SU-DHL-6 (cell line): Measurements from ENCODE around the gene AMHR2.

Experiments
- EZH2phosphoT487 ChIP-seq: fragments of 200-600 bp; sonication (generic), shearing (Covaris generic); conservative IDR thresholded peaks from 2 replicates; pipeline ENCODE4 v1.6.1; 2018; ENCODE audit warnings: mild to moderate bottlenecking, antibody characterized with exemption, low read length, moderate library complexity, mixed read lengths
- TF ChIP-seq, protein P1 (sequence below): fragments of 200-600 bp; sonication (generic); IDR thresholded peaks from one replicate; pipeline ENCODE4 v1.5.1; 2017; ENCODE audit warnings: antibody characterized with exemption, mild to moderate bottlenecking, low read length, moderate library complexity; ENCODE audit not compliant: insufficient read depth, poor library complexity, severe bottlenecking

DNA sequence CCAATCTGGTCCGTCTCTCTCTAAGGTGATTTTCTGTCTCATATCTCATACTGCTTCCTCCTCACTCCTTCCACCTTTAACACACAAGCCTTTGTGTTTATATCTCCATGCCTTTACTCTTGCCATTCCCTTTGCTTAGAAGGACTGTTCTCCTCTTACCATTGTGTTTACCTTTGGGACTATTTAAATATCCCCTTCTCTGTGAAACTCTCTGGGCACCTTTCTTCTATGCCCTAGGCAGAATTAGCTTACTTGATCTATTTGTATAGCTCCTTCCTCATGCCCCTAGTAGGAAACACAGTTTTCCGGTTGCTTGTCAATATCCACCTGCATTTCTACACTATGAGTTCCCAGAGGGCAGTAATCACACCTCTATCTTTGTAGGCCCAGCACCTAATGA lies 3.9 kb upstream of the AMHR2 start:
- TF ChIP-seq, protein P1, sequence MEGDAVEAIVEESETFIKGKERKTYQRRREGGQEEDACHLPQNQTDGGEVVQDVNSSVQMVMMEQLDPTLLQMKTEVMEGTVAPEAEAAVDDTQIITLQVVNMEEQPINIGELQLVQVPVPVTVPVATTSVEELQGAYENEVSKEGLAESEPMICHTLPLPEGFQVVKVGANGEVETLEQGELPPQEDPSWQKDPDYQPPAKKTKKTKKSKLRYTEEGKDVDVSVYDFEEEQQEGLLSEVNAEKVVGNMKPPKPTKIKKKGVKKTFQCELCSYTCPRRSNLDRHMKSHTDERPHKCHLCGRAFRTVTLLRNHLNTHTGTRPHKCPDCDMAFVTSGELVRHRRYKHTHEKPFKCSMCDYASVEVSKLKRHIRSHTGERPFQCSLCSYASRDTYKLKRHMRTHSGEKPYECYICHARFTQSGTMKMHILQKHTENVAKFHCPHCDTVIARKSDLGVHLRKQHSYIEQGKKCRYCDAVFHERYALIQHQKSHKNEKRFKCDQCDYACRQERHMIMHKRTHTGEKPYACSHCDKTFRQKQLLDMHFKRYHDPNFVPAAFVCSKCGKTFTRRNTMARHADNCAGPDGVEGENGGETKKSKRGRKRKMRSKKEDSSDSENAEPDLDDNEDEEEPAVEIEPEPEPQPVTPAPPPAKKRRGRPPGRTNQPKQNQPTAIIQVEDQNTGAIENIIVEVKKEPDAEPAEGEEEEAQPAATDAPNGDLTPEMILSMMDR = no peak
- TF ChIP-seq EZH2phosphoT487 = no peak
